Esophagus (tissue), 2 donors: ENCODE results near the gene AREL1. TPM values are rescaled to one million over a fixed set of nuclear protein-coding genes. Genes with fewer than 3 reads are reported as not detected.

Experiments
- H3K27ac ChIP-seq, 2 donors: one replicate each; pipeline ENCODE4 v1.5.1; 2013; ENCODE audit warnings: low read depth in 2 of 2, mild to moderate bottlenecking in 2 of 2, inconsistent platforms in 1 of 2, low read length in 1 of 2, moderate library complexity in 1 of 2
- H3K27me3 ChIP-seq, 2 donors: one replicate each; pipeline ENCODE4 v1.6.1; 2013; ENCODE audit warnings: low read length in 2 of 2, control low read depth in 1 of 2, mild to moderate bottlenecking in 1 of 2; ENCODE audit not compliant: insufficient read depth in 2 of 2, control insufficient read depth in 1 of 2
- H3K36me3 ChIP-seq, 2 donors: one replicate each; pipeline ENCODE4 v1.6.1; 2013; ENCODE audit warnings: low read length in 1 of 2; ENCODE audit not compliant: control insufficient read depth in 2 of 2, insufficient read depth in 2 of 2
- H3K4me1 ChIP-seq, 2 donors: one replicate each; pipeline ENCODE4 v1.6.1; 2013; ENCODE audit warnings: low read length in 1 of 2; ENCODE audit not compliant: control insufficient read depth in 2 of 2, insufficient read depth in 2 of 2
- H3K4me3 ChIP-seq, 2 donors: one replicate each; pipeline ENCODE4 v1.5.1; 2013; ENCODE audit warnings: low read length in 2 of 2, mild to moderate bottlenecking in 2 of 2, low read depth in 1 of 2, moderate library complexity in 1 of 2
- H3K9me3 ChIP-seq, 2 donors: one replicate each; pipeline ENCODE4 v1.6.1; 2013; ENCODE audit warnings: mild to moderate bottlenecking in 2 of 2, low read depth in 1 of 2, low read length in 1 of 2, moderate library complexity in 1 of 2; ENCODE audit not compliant: control insufficient read depth in 2 of 2, insufficient read depth in 1 of 2
- WGBS, 2 donors: extraction: QIAGEN DNeasy Blood & Tissue Kit; methylation state at CpG; one replicate each; pipeline ENCODE4 v1.1.7; 2013; 5-methylcytosine and 5-hydroxymethylcytosine counted together
- polyA plus RNA-seq, 2 donors: library from polyadenylated mRNA; stranded (reverse); fragments of 200-250 nt; gene quantifications; one replicate each; pipeline ENCODE4 v1.2.3, GENCODE V29; 2013
- donor health status: healthy with polysubstance abuse.
- donor health status: Bipolar disorder and iron deficiency.

AREL1 gene
- polyA plus RNA-seq, 2 donors = 8.0 to 9.3 TPM

DNA sequence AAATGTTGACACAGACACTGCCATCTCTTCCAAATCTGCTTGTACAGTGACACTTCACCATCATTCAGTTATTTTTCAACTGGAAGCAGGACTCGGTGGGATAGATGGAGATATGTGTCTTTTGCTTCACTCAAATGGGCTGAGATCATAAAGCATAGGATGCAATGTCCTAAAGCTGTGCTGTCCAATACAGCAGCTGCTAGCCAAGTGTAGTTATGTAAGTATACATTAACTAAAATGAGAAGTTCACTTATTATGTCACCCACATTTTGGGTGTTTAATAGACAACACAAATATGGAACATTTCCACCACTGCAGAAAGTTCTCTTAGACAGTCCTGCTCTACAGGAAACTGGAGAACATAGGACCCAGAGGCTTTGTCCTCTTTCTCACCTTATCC, 43.6 kb downstream of the AREL1 start:
- H3K27ac ChIP-seq = no peak overlapping the region
- 85 to 88% methylated on average over 1 of the region's 1 CpG for WGBS, 2 donors
- no peaks in the 10 kb centered on the region for H3K27me3 ChIP-seq
- H3K36me3 ChIP-seq = peaks cover 15 to 16% of the 10 kb centered on the region in 2 donors
- no peaks in the 10 kb centered on the region for H3K4me1 ChIP-seq
- H3K4me3 ChIP-seq = no peak overlapping the region
- H3K9me3 ChIP-seq = no peaks in the 10 kb centered on the region

DNA sequence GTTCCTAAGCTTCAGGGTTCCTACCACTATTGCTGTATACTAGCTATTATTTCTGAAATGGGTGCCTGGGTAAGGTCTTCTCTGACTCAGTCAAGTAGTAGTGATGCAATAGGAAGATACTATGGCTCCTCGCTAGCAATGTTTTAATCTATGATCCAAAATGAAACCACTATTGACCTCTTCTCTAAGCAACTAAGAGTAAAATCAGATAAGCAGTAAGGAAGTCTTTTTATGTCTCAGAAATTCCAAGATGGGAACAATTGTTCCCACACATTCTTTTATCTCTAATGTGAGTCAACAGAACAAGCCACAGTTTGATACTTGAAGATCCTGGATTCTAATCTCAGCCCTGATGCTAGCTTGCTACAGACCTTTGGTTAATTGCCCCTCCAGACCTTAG, 45.1 kb downstream of the AREL1 start:
- H3K4me1 ChIP-seq = peaks cover 0 to 6% of the 10 kb centered on the region in 2 donors
- 85 to 89% methylated on average over 1 of the region's 1 CpG for WGBS, 2 donors
- peaks cover 18 to 21% of the 10 kb centered on the region in 2 donors for H3K36me3 ChIP-seq
- no peak overlapping the region for H3K27ac ChIP-seq
- H3K4me3 ChIP-seq = no peak overlapping the region
- H3K27me3 ChIP-seq = no peaks in the 10 kb centered on the region
- H3K9me3 ChIP-seq = no peaks in the 10 kb centered on the region

DNA sequence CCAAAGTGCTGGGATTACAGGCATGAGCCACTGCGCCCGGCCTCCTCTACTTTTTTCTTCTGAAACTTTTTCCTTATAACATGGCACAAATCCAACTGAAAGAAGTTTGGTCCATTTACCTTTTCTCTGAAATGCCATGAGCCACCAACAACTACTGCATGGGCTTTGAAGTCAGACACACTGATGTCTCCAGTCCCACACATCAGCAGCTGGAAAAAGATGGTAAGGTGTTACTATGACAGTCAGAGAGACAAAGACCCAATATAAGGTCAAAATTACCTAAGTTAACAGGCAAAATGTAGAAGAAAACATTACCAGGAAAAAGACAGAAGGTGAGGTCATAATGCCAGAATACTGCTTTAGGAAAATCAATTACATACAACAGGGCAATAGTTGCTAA, 48.2 kb downstream of the AREL1 start:
- H3K27me3 ChIP-seq = no peaks in the 10 kb centered on the region
- no peak overlapping the region for H3K4me3 ChIP-seq
- 89 to 93% methylated on average over 2 of the region's 2 CpGs for WGBS, 2 donors
- peaks cover 0 to 6% of the 10 kb centered on the region in 2 donors for H3K4me1 ChIP-seq
- H3K36me3 ChIP-seq = peaks cover 23 to 26% of the 10 kb centered on the region in 2 donors
- no peak overlapping the region for H3K27ac ChIP-seq
- H3K9me3 ChIP-seq = no peaks in the 10 kb centered on the region

DNA sequence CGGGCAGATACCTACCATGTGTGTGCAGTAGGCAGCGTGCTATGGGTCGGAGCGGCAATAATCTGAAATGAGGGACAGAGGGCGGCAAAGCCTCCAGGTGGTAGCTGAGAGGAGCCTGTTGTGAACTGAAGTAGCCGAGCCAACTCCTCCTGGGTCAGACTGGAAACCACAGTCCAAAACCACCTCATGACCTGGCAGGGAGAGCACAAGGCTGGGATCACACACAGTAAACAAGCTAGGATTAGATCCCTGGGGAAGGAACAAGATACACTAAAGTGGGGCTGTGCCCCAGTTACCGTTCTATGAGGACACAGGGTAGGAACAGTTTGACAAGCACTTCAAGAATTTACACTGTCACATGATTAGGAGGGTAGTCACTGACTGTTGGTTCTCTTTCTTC, 49.0 kb downstream of the AREL1 start:
- WGBS, 2 donors = 90 to 92% methylated on average over 7 of the region's 7 CpGs
- Histone ChIP-seq H3K4me3 (no peak overlapping the region), H3K4me1 (peaks cover 0 to 6% of the 10 kb centered on the region in 2 donors), H3K36me3 (peaks cover 18 to 26% of the 10 kb centered on the region in 2 donors), H3K27me3 (no peaks in the 10 kb centered on the region), H3K9me3 (no peaks in the 10 kb centered on the region), H3K27ac (no peak overlapping the region)

DNA sequence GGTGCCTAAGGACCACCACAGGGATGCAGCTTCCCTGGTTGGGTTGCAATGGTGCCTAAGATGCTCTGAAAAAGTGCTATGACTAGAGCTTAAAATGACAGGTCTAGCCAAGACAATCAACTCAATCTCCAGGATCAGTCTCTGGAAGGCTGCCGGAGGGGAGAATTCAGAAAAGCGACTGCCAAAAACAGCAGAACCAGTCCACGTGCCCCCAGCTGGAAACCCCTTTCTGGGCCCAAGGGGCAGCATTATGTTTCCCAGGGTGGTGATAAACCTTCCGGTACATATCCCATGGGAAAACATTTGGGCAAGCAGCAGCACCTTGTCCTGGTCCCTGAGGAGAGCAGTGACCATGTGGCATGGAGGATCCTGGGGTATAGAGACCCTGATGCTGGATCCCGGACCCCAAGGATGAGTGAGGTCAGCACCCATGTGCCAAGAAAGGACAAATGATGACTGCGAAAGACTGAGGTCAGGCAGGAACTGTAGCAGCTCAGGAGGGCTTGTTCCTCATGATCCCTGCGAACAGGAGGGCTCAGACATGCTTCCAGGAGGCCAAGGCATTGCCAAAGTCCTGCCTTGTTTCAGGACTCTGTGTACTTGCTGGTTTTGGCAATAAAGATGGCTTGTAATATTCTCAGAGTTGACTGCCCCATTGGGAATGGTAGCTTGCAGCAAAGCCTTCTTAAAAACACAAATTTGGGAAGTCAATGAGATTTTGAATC, 51.0 kb downstream of the AREL1 start:
- H3K36me3 ChIP-seq = peaks cover 14 to 23% of the 10 kb centered on the region in 2 donors

DNA sequence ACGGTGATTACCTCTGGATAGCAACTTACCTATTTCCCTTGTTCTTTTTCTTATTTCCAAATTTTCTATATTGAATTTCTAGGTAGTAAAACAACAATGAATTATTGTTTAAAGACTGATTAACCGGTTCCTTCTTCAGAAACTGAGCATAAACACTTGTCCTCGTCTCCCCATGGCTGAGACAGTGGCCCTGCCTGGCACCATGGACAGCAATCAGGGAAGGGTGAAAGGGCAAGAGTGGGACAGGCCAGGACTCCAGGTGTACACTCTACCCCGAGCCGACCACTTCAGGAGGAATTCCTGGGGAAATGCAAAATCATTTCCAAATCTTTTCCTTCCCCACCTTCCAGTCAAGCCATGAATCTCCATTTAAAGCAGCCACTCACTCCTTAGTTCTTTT, 52.0 kb downstream of the AREL1 start:
- H3K36me3 ChIP-seq = peaks cover 14 to 23% of the 10 kb centered on the region in 2 donors
- WGBS, 2 donors = 76 to 84% methylated on average over 5 of the region's 5 CpGs
- no peak overlapping the region for H3K27ac ChIP-seq
- H3K4me3 ChIP-seq = no peak overlapping the region
- H3K9me3 ChIP-seq = no peaks in the 10 kb centered on the region
- H3K4me1 ChIP-seq = peaks cover 0 to 6% of the 10 kb centered on the region in 2 donors
- no peaks in the 10 kb centered on the region for H3K27me3 ChIP-seq

More for the DNA sequence above, 51.0 kb downstream of the AREL1 start:
- Histone ChIP-seq H3K27me3 (no peaks in the 10 kb centered on the region), H3K9me3 (no peaks in the 10 kb centered on the region), H3K27ac (no peak overlapping the region), H3K4me3 (no peak overlapping the region), H3K4me1 (peaks cover 0 to 6% of the 10 kb centered on the region in 2 donors)
- WGBS, 2 donors = 85 to 91% methylated on average over 7 of the region's 7 CpGs

DNA sequence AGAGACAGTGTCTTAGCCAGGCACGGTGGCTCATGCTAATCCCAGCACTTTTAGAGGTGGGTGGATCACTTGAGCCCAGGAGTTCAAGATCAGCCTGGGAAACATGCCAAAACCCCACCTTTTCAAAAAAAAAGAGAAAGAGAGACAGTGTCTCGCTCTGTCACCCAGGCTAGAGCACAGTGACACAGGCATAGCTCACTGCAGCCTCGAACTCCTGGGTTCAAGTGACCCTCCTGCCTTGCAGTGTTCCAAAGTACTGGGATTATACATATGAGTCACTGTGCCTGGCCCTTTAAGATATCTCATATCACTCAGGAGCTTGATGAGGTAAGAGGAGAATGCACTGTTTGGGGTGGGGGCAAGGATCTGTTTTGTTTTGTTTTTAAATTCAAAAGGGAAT, 52.7 kb downstream of the AREL1 start:
- Histone ChIP-seq H3K27me3 (no peaks in the 10 kb centered on the region), H3K4me3 (no peak overlapping the region), H3K27ac (no peak overlapping the region), H3K9me3 (no peaks in the 10 kb centered on the region), H3K4me1 (peaks cover 0 to 6% of the 10 kb centered on the region in 2 donors), H3K36me3 (peaks cover 14 to 23% of the 10 kb centered on the region in 2 donors)
- WGBS, 2 donors = 62 to 76% methylated on average over 3 of the region's 3 CpGs

DNA sequence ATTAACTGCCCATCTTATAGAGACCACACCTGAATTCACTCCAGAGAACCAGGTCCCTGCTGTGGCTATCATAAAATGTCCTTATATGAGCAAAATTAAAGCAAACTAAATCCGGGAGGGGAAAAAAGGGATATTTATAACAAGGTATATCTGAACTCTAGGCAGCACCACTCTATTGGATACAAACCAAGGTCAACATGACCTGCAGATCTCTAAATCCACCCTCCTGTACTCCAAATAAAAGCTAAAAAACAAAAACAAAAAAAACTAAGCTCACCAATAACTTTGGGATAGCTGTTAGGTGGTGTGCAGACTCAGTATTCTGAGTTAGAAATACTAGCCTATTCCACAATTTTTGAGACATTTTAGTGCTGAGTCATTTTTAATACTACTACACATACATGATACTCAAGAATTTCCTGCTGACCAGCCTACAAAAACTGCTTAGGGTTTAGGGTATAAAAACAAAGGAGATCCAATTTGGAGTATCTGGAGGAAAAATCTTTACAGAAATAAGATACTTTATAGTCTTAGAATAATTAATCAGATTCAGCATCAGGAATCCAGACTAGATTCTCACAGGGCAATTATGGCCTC, 54.2 kb downstream of the AREL1 start:
- Histone ChIP-seq H3K4me1 (peaks cover 0 to 6% of the 10 kb centered on the region in 2 donors), H3K27ac (no peak overlapping the region), H3K27me3 (no peaks in the 10 kb centered on the region), H3K4me3 (no peak overlapping the region), H3K9me3 (no peaks in the 10 kb centered on the region), H3K36me3 (peaks cover 8 to 17% of the 10 kb centered on the region in 2 donors)
- 78 to 93% methylated on average over 1 of the region's 1 CpG for WGBS, 2 donors

DNA sequence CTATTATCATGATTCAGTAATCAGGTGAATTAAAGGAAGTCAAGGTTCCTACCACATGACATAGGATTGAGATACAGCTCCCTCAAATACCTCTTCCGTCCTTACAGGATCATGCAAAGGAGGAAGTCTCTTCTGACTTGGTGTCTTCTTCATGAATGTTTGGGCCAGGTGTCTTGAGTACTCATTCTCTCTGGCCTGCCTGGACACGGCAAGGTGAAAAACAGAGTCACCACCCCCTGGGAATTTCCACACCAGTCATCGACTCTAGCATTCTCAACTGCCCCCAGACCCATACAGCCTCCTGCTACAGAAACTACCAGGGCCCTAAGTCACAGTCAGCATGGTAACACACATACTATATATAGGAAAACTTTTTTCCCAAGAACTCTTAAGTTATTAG, 55.9 kb downstream of the AREL1 start:
- no peaks in the 10 kb centered on the region for H3K9me3 ChIP-seq
- 82 to 87% methylated on average over 3 of the region's 3 CpGs for WGBS, 2 donors
- H3K4me1 ChIP-seq = no peaks in the 10 kb centered on the region
- H3K27me3 ChIP-seq = no peaks in the 10 kb centered on the region
- H3K36me3 ChIP-seq = peaks cover 4 to 8% of the 10 kb centered on the region in 2 donors
- no peak overlapping the region for H3K27ac ChIP-seq
- H3K4me3 ChIP-seq = no peak overlapping the region
